ENCODE results near the gene MB21D2.

DNA sequence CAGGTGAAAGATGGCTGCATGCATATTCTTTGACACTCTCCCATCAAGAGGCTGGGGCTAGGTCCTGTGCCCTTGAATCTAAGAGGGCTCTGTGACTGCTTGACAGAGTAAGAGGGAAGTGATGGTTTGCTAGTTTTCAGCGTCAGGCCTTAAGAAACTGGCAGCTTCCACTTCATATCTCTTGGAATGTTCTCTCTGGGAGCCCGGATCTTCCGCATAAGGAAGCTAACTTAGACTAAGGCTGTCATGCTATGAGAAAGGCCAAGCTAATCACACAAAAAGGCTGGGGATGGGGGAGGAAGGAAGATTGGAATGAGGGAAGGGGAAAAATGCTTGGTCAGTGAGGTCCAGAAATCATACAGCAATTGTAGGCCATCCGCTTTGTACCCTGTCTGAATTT is 50.0 kb downstream of the MB21D2 start:
- TF ChIP-seq POLR2A (IDR thresholded peaks at IDR 0.05; ENCODE audit: control extremely low read depth in 1 of 2, low read depth in 2 of 2, low read length in 2 of 2) (no peak), EZH2 (IDR thresholded peaks at IDR 0.05; ENCODE audit: low read depth, low read length, severe bottlenecking) (no peak), RNF2 (IDR thresholded peaks at IDR 0.05; ENCODE audit: borderline replicate concordance, low read depth, low read length, missing control alignments, poor library complexity, severe bottlenecking) (no peak), SIRT6 (IDR thresholded peaks at IDR 0.05; ENCODE audit: low read length) (no peak)
- TF ChIP-seq, protein P1, sequence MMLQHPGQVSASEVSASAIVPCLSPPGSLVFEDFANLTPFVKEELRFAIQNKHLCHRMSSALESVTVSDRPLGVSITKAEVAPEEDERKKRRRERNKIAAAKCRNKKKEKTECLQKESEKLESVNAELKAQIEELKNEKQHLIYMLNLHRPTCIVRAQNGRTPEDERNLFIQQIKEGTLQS (IDR thresholded peaks at IDR 0.05; ENCODE audit: insufficient read depth, low read depth, low read length), result no peak
- TF ChIP-seq, protein P2, sequence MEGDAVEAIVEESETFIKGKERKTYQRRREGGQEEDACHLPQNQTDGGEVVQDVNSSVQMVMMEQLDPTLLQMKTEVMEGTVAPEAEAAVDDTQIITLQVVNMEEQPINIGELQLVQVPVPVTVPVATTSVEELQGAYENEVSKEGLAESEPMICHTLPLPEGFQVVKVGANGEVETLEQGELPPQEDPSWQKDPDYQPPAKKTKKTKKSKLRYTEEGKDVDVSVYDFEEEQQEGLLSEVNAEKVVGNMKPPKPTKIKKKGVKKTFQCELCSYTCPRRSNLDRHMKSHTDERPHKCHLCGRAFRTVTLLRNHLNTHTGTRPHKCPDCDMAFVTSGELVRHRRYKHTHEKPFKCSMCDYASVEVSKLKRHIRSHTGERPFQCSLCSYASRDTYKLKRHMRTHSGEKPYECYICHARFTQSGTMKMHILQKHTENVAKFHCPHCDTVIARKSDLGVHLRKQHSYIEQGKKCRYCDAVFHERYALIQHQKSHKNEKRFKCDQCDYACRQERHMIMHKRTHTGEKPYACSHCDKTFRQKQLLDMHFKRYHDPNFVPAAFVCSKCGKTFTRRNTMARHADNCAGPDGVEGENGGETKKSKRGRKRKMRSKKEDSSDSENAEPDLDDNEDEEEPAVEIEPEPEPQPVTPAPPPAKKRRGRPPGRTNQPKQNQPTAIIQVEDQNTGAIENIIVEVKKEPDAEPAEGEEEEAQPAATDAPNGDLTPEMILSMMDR (IDR thresholded peaks at IDR 0.05; ENCODE audit: control extremely low read depth in 1 of 3, insufficient read depth in 1 of 3, low read depth in 1 of 3, low read length in 3 of 3), result no peak

Measured in H1 (cell line).